GM19324 (cell line): Measurements from ENCODE around the gene DGKB.

ENCODE experiments used
- ATAC-seq: cut with Tn5 transposase; IDR thresholded peaks from one replicate; pipeline ENCODE4 v1.9.1; 2021; ENCODE audit warnings: mild to moderate bottlenecking, moderate library complexity; ENCODE audit not compliant: unreplicated experiment, low FRiP score

DGKB gene

DNA sequence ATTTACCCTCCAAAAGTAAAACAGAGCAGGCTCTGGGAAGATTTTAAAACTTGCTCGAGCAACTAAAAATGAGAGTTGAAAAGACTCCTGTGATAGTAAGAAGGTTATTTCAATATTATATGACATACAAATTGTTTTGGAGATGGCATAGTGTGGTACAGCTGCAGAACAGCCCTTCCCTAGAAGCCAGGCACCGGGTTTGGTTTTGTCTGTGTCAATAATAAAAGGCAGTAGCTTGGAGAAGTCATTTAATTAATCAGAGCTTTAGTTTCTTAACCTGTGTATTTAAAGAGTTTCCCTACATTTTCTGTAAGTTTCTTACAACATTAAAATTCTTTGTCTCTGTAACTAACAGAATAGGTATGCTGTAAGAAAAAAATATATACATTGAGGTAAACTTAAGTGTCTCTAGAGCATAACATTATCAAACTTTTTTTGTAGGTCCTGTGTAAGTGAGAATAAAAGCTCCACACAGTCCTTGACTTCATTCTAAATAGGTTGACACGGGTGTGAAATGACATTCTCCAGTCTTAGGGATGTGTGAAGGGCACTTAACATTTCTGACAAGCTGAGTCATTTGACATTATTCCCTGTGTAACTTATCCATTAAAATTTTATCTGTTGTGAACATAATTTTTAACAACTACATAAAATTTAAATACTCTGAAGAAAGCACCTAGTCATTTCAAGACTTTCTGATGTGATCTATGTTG lies 488.1 kb downstream of the DGKB start:
- no peak for ATAC-seq

DNA sequence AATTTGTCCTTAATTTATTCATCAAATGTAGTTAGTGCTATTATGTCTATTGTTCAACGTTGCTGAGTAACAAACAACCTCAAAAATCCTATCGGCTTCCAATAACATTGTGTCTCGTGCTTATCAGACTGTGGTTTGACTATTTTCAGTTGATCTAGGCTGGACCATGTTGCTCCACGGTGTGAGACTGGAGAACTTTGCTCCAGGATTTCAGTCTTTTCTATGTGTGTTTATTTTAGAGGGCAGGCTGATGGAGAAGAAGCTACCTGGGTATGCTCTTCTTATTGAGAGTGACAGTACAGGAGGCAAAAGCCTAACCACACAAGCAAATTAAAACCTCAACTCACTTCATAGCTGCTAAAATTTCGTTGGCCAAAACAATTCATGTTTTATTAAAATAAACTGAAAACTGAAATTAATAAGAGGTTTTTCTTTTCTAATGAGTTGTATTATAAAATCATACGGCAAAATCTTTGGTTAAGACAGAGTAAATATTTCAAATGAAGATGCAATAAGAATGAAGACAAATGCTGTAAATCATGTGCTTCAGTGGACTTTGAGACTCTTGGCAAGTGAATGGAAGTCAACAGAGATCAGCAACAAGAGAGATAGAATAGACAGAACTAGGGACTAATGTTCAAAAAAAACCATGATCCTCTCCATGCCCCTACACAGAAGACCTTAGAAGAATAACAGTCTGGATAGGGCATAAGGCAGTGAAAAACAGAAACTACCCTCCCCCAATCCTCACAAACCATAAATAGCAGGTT lies 495.1 kb downstream of the DGKB start:
- ATAC-seq: no peak

DNA sequence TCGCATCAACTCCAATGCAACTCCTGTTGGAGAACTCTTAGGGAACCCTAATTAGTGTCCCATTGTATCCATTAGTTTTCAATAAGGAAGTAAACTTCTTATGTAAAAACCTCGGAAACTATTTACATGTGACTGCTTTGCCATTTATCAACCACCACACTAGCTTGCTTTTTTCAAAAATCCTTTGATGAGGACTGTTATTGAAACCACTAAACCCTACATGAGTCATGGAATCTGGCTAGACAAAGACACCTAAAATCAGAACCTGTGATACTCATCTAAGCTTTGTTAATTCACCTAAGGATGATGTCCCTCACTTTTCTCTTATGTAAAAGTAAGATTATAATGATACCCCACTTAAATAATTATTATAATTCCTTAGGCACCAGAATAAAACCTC lies 499.0 kb downstream of the DGKB start:
- ATAC-seq: no peak

DNA sequence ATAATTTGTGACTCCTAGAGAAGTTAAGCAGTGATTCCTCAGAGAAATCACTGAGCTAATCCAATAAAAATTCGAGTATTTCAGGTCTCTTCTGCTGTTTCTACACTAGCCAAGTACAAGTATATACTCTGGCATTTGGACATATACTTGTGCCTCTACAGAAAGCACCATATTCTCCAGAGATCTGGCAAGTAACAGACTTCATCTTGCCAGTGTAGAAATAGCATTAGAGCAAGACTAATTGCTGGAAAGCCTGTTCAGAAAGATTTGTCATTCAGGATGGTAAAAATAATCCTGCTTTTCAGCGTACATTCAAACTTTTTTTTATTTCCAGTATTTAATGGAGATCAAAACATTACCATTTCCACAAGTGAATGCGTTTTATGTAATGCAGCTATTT lies 502.3 kb downstream of the DGKB start:
- ATAC-seq: no peak

DNA sequence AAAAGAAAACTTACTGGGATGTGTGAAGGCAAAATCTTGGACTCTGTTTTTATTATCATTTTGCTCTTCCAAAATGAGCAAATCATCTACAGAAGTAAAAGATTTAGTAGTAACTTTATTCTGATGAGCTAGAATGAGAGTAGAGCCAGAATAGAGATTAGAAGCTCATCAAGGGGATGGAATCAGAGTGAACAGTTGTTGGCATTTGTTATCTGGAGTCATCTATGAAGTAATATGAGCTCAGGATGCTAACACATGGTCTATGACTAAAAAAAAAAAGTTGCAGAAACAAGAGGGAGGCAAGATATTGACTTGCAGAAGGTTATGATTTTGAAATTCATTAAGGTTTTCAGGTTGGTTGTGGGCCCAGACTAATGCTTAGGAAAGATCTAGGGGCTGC lies 504.0 kb downstream of the DGKB start:
- no peak for ATAC-seq

DNA sequence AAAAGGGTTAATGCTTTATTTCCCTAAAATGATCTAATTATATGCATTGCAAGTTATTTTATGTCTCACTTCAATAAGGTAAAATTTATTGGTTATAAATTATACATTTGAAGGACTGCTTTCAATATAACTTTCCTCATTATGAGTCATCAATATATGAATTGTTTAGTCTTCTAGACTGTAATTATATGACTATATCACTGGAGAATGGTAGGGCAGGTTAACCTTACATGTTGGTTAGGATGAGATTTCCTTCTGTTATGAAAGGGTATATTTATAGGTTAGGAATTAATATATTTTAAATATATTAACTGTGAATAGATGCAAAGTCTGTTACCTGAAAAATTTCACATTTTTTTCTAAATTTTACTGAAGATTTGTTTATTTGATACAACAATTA lies 506.7 kb downstream of the DGKB start:
- ATAC-seq: no peak

DNA sequence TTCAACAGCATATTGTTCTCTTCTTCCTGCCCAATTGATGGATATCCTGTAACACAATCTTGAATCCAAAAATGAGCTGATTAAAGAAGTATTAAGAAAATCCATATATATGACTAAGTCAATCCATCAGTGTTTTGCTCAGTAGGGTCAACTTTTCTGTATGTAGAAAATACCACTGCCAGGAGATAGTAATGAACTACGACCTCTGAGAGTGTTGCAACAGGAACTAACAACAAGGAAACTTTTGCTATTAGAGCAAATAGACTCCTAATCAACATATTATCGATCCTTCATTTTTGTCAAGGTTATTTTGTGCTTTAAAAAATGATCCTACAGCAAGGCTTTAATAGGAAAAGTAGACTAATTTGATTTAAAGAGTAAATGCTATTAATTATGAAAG lies 507.8 kb downstream of the DGKB start:
- no peak for ATAC-seq

DNA sequence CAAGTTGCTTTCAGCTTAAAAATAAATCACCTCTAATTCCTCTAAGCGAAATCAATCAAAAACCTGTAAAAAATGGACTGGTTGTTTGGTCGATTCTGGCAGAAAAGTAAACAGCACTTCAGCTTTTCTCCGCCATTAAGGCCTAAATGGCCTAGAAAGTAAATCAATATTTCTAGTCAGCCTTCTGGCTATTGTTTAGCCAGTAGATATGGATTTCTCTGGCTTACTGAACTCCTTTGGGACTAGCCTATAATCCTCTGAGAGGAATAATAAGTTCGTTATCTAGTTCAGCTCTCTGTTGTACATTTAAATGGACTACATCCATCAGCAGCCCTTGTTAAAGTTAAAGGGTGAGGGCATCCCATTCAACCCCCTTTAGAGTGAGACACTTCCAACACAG lies 513.0 kb downstream of the DGKB start:
- ATAC-seq: no peak

DNA sequence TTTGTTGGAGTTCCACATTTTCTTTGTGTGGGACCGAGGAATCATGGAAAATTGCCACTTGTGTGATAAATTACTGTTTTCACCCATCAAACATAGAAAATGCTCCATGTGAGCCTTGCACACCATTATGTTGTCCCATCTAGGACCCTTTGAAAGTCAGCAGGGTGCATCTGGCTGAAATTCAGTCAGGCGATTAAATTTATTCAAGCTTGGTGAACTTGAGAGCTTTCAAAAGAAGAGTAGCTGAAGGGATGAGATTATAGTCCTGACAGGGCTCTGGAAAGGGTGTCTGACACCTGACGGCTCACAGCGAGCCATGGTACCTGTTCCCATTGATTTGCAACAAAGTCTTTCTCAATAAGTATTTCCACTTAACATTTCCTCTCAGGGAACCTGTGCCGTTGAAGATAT lies 513.4 kb downstream of the DGKB start:
- no peak for ATAC-seq

DNA sequence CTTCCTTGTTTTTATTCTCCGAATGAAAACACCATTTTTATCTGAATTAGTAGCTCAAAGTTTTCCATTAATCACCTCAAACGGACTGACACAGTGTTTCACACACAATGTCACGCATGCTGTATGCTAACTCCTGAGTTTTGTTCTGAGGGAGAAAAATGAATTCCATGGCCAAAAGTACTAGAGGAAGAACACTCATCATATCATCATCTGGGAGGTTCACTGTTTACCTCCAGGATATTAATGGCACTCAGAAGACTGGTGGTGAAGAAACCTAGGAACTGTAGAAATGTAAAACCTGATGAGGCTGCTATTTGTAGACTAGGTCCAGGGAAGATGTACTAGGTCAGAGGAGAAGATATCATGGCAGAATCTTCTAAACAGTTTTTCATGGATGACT lies 517.5 kb downstream of the DGKB start:
- ATAC-seq: no peak

DNA sequence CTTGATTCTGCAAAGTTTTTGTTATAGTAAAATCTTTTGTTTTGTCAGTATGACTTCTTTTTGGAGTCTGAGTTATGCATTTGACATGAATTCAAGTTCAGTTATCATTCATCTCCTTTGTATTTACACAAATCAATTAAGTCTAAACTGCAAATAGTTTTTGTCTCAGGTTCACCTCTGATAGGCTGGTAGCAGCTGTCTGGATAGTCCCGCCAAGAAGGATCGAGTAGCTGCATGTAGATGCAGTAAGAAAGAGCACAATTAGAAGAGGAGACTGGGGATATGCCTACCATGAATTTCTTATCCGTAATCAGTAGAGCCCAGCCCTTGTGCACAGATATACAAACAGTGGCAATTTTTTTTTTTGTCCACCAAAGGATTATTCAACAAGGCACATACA lies 520.6 kb downstream of the DGKB start:
- no peak for ATAC-seq

DNA sequence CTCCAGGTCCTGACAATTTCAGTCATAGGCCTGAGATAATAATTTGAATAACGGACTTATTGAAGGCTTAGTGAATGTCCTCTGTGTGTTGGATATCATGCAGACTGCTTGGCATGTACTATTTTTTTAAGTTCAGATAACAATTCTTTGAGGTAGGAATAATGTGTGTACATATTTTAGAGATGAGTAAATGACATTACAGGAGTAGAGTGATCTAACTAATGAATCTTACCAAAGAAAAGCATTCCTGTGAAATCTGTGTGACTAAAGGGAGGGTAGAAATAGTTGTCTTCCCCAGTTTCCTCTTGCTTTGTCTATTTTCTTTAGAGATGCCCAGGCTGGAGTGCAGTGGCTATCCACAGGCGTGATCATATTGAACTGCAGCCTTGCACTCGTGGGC lies 521.2 kb downstream of the DGKB start:
- ATAC-seq: no peak

DNA sequence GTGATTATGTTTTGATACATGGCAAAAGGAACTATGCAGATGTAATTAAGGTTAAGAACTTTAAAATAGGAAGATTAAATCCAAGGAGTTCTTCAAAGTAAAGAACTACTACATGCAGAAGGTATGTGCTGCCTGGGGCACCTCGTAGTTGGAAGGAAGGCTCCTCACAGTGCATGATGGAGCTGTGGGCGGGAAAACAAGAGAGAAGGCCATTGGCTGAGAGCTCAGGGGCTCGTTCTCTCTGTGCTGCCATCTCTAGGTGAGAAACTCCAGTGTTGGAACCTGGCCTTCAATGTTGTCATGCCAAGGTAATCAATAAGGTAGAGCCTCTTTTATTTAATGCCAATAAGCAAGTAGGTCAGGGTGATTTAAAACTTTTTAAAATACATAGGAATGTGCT lies 521.7 kb downstream of the DGKB start:
- ATAC-seq: no peak

DNA sequence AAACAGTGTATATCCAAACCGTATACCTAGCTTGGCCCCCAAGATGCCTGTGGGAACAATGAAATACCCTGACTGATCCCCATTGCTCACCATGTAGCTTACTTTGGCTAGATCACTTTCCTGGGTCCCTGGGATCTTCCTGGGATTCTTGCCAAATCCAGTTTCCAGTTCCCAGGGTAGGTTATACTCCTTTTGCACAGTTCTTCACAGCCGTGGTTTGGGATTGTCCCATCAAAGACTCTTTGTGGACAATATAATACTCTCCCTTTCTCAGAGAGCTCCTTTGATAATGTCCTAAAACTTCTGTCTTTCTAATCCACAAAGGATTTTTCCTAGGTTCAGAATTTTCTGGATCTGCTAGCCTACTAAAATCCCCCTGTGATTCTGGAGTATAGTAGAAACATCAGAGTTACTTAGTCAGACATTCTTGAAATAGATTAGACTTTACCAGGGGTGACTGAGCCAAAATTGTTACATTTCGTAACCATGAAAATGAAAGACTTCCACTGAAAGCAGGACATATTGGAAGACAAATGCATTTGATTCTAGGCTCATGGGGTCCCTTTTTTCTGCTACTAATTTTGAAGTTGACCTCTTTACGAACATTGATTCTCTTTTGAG lies 524.8 kb downstream of the DGKB start:
- no peak for ATAC-seq

DNA sequence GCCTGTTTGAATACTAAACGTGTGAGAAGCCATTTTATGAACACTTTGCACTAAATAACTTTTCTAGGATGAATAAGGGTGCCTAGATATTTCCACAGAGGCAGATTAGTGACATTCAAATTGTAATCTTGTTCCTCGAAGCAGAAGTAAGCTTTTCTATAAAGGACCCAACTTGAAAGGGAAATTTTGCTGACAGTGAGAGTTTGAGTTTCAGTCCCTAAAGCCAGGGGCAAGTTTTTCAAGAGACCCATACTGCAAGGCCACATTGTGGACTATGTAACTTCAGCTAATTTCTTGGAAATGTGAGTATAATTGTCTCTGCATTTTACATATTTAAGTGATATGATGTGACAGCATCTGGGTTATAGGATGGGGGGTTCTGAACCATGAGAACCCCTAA lies 525.8 kb downstream of the DGKB start:
- ATAC-seq: no peak

DNA sequence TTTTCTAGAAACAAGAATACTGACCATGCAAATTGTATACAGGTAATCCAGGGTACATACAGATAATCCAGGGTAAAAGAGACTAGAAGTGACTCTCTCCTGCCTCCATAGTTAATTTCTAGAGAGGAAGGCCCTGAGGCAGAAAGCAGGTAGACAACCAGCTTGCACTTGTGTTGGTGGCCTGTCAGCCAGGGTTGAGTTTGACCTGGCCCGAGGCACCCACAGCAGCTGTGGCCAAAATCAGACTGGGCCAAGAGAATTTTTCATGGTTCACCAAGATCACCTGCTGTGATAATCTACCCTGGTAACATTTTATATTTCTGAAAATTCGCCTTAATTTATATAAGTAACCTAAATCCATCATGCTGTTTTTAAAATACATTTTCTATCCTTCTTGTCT lies 526.6 kb downstream of the DGKB start:
- ATAC-seq: no peak

DNA sequence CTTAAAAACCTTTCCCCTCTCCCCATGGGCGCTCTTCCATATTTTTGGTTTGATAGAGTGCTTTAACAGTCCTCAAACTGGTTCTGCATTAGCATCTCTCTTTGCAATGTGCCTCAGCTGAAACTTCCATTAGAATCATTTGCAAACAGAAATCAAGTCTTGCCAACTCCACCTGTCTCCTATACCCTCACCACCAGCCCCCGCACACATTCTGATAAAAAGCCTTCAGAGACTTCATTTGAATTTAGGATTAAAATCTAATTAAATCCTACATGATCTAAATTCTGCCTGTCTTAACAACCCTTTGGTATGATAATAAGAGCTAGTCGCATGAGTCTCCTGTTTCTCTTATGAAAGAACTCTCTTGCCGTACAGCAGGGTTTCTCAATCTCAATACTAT lies 528.2 kb downstream of the DGKB start:
- no peak for ATAC-seq

DNA sequence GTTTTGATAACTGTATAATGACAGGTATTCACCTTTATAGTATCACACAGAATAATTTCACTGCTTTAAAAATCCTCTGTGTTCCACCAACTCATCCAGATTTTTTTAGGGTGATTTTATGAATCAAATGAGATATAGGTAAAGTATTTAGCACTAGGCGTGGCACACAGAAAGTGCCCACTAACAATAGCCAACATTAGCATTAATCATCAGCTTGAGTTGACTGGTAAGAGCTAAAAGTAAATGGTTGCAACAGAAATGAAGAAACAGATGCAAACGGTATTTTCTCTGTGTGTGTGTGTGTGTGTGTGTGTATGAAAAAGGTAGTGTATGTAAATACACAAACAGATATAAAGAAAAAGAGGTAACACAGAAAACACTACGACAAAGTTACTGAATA lies 534.3 kb downstream of the DGKB start:
- no peak for ATAC-seq

DNA sequence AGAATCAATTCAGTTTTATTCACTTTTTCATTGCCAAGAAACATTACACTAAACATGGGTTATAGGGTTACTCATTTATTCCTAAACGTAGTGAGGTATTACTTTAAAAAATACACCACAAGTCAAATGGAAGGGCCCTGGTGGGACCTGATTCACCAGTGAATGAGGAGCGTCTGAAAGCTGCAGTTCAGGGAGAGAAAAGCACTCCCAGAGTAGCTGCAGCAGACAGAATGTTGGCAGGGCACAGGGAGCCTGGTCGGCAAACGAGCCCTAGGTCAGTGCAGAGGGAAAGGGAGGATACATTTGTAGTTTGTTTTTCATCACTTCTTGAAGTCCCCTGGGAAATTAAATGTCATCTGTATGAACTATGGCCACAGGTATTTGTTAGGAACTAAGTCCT lies 551.4 kb downstream of the DGKB start:
- ATAC-seq: no peak

DNA sequence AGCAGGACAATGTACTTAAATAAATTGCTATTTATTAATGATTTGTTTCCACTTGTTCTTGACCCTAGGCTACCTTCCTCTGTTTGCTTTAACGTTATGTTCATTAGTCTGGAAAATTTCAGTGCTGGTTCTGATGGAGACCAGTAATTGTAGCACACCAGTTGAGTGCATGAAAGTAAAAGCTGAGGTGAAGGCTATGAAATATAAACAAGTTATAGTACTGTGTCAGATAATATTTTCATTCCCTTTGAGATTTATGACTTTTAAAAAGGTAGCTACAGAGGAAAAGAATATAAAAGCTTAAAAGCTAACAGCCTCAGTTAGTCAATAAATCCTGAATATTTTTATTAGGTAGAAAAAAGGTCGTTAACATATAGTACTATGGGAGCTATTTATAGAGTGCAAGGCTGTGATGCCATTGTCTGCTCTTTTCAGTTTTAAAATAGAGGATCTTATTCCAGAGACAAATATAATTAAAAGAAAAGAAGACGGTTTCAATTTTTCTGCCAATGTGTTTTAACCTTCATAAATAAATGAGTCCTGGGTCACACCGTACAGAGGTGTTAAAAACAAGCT lies 561.3 kb downstream of the DGKB start:
- ATAC-seq: no peak

DNA sequence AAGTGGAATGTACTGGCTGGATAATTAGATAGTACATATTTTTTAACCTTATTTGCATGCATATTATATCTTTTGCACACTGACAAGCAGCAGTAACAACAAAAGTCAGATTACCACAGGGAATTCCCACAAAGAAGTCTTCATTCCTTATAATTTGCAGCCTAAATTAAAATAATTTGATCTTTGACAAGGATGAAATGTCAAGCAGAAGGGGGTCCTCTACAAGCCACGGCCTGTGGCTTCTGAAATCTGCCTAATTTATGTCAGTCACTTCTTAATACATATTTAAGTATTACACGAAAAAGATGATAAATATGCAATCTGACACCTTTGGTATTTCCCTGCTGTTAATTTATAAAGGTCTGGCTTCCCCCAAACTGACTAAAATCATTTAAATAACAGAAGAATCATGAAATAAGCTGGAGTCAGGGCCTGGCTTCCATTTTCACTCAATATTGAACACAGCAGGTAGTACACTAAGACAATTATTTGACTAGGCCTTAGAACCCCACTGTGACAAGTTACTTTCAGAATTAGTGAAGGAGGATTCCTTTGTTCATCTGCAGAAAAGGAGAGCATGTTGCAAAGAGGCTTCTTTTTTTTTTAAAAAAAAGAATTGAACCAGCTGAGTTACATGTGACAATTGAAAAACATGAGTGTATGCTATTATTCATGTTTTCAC lies 562.0 kb downstream of the DGKB start:
- no peak for ATAC-seq
